22Rv1 (cell line): ENCODE results near the gene LMO7.

Source experiments
- H3K27ac ChIP-seq: fragments of 450-650 bp; 2 replicates; pipeline ENCODE4 v1.5.1; 2017
- CTCF ChIP-seq: fragments of 450-650 bp; IDR thresholded peaks from 2 replicates; pipeline ENCODE4 v1.5.1; 2017; ENCODE audit warnings: mild to moderate bottlenecking
- ZFX ChIP-seq: fragments of 450-650 bp; IDR thresholded peaks from 2 replicates; pipeline ENCODE4 v1.6.1; 2017; ENCODE audit warnings: antibody characterized with exemption, borderline replicate concordance

Gene LMO7

GRCh38 chr13:75895168-75895567 is 259.0 kb downstream of the LMO7 start:
- TF ChIP-seq CTCF (no peak), ZFX (no peak)
- no peak overlapping the region for H3K27ac ChIP-seq

- no peak overlapping the region for H3K27ac ChIP-seq
- TF ChIP-seq CTCF (no peak), ZFX (no peak)
Measured at GRCh38 chr13:75896271-75896670, 260.1 kb downstream of the LMO7 start.

- H3K27ac ChIP-seq: no peak overlapping the region
- no peak for TF ChIP-seq ZFX
- no peak for TF ChIP-seq CTCF
Measured at GRCh38 chr13:75897386-75897785, 261.3 kb downstream of the LMO7 start.

GRCh38 chr13:75901501-75901900 is 265.4 kb downstream of the LMO7 start:
- TF ChIP-seq ZFX (no peak), CTCF (no peak)

GRCh38 chr13:75902166-75903104 is 266.3 kb downstream of the LMO7 start:
- no peak overlapping the region for H3K27ac ChIP-seq
- TF ChIP-seq CTCF (no peak), ZFX (no peak)

More at GRCh38 chr13:75901501-75901900, 265.4 kb downstream of the LMO7 start:
- no peak overlapping the region for H3K27ac ChIP-seq

GRCh38 chr13:75904012-75904411 is 267.9 kb downstream of the LMO7 start:
- H3K27ac ChIP-seq: no peak overlapping the region
- TF ChIP-seq CTCF (no peak), ZFX (no peak)

- no peak overlapping the region for H3K27ac ChIP-seq
- no peak for TF ChIP-seq CTCF
- TF ChIP-seq ZFX: no peak
Measured at GRCh38 chr13:75906315-75906714, 270.2 kb downstream of the LMO7 start.
